A549 treated with AZD2906 at 1 μM for 4 hours (cell line): Measurements from ENCODE around the gene WASF2. TPM values are rescaled to one million over a fixed set of nuclear protein-coding genes. Genes with fewer than 3 reads are reported as not detected.

Source experiments
- total RNA-seq: library from RNA; stranded (reverse); fragments of 200-300 nt; extraction: Qiagen RNA extraction; gene quantifications from 5 replicates; pipeline ENCODE4 v1.2.3, GENCODE V29; 2022

WASF2 gene
- 47.5 to 55.1 TPM (median 53.3 TPM) in 5 replicates for total RNA-seq

GRCh38 chr1:27489973-27490741 is at the start of gene WASF2:
Gene WASF2 (minus strand): TSS chr1:27490167. CDS start chr1:27428890, 61,277 bp downstream.

GRCh38 chr1:27392096-27392777 is 97.7 kb downstream of the WASF2 start, which contains the start of gene GPR3:
Gene GPR3 (plus strand): TSS chr1:27392622. CDS start chr1:27393799, 1,177 bp downstream.

DNA sequence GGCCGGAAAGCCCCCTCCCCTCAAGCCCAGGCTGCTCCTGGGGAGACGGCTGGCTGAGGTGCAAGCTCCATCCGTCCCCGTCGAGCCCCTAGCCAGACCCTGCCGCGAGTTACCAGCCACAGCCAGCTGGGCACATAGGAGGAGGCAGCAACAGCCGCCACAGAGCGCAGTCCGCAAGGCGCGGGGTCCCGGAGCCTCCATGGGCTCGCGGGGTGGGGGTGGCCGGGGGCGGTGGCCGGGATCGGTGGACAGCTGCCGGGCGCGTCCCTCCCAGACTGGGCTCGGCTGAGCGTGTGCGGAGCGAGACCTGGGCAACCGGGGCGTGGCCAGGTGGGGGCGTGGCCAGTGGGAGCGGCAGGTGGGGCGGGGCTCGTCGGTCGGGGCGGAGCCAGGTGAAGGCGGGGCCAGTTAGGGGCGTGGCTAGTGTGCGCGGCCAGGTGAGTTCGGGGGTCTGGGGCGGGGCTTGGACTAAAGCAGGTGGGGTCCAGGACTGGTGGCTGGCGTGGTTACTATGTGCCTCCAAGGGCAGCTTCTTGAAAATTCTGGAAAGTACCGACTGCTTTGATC is 106.8 kb downstream of the WASF2 start, which contains the start of gene CD164L2:
TSS of gene CD164L2 (minus strand) at position 295 of the 567 bp plus-strand sequence. CDS start at position 201, 94 bp downstream.

DNA sequence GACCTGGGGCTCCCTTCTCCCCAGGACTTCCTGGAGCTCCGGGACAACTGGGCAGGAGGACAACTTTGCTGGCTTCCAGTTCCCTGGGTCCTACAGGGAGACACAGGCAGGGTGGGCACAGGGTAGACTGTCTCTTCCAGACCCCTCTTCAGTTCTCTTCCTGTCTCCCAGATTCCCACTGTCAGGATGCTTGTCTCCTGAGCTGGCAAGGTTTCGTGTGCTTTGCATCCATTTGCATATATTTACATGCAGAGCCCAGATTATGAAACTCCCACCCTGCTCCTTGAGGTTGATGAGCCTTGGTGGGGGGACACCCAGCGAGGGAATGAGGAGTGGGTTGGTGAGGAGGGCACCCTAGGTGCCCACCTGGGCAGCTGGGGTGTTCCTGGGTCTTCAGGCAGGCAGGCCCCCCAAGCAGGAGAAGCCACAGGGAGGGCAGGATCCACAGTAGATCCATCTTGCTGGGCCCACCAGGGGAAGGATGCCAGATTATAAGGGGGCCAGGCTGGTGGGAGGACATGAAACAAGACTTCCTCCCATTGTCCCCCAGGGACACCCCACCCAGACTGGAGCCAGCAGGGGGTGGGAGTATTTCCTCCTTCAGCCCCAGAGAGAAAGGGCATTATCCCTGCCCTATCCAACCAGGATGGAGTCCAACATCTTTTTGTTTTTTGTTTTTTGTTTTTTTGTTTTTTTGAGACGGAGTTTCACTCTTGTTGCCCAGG is 115.4 kb downstream of the WASF2 start, which contains the start of gene FCN3:
TSS of gene FCN3 (minus strand) at position 463 of the 725 bp plus-strand sequence. CDS start at position 457, 6 bp downstream.

DNA sequence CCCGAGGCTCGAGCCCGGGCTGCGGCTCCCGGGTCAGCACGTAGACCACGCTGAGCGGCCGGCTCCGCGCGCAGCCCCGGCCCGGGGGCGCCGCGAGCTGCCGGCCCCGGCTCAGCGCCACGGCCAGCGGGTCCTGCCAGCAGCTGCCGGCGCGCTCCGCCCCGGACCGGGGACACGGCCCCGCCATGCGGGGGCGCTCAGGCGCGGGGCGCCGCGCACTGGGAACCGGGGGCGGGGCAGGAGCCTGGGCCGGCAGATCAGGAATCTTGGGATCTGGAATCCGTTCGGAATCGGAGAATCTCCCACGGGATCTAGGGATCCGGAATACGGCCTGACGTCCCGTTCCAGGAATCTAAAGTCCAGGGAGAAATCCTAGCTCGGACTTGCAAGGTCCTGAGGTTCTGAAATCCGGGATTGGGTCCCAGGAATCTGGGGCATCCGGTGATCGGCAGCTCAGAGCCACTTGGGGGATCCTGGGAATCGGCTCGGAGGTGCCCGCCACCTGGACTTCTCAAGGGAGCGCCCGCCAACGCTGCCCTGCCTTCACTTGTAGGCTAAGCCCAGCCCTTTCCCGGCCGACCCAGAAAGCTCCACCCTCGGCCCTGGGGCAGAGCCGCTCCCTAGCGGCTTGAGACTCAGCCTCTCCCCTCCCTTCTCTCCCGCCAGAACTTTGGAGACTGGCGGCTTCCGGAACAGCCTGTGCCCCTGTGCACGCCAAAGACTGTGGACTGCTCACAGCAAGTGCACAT is 123.4 kb downstream of the WASF2 start, which contains the start of gene MAP3K6:
TSS of gene MAP3K6 (minus strand) at position 551 of the 749 bp plus-strand sequence. CDS start at position 187, 364 bp downstream.

Other genes starting within 250 kb of the WASF2 start
- 41.1 to 50.7 TPM (median 48.4 TPM) in 5 replicates for gene TMEM222, start 168.0 kb downstream of the WASF2 start, total RNA-seq
- 0.26 to 0.63 TPM (median 0.41 TPM) in 5 replicates for gene SYTL1, start 148.1 kb downstream of the WASF2 start, total RNA-seq
- gene MAP3K6, start 123.2 kb downstream of the WASF2 start, total RNA-seq, result 13.4 to 22.5 TPM (median 18.1 TPM) in 5 replicates
- not detected in 5 replicates for gene FCN3, start 115.3 kb downstream of the WASF2 start, total RNA-seq
- not detected in 5 replicates for gene CD164L2, start 106.8 kb downstream of the WASF2 start, total RNA-seq
- gene GPR3, start 97.5 kb downstream of the WASF2 start, total RNA-seq, result 1.4 to 1.8 TPM (median 1.6 TPM) in 5 replicates
- 19.1 to 26.8 TPM (median 21.5 TPM) in 5 replicates for gene AHDC1, start 114.0 kb upstream of the WASF2 start, total RNA-seq
- gene FGR, start 145.0 kb upstream of the WASF2 start, total RNA-seq, result 0.03 to 0.08 TPM (median 0.06 TPM) in 4 of 5 replicates, not detected in the other
- gene IFI6, start 182.0 kb upstream of the WASF2 start, total RNA-seq, result 9.9 to 15.4 TPM (median 11.3 TPM) in 5 replicates
- gene FAM76A, start 235.8 kb upstream of the WASF2 start, total RNA-seq, result 4.4 to 7.8 TPM (median 6.3 TPM) in 5 replicates